ENCODE data around the gene DCTPP1.

GRCh38 chr16:30421010-30421409 lies 8.8 kb downstream of the DCTPP1 start:
- TF ChIP-seq, protein P1, sequence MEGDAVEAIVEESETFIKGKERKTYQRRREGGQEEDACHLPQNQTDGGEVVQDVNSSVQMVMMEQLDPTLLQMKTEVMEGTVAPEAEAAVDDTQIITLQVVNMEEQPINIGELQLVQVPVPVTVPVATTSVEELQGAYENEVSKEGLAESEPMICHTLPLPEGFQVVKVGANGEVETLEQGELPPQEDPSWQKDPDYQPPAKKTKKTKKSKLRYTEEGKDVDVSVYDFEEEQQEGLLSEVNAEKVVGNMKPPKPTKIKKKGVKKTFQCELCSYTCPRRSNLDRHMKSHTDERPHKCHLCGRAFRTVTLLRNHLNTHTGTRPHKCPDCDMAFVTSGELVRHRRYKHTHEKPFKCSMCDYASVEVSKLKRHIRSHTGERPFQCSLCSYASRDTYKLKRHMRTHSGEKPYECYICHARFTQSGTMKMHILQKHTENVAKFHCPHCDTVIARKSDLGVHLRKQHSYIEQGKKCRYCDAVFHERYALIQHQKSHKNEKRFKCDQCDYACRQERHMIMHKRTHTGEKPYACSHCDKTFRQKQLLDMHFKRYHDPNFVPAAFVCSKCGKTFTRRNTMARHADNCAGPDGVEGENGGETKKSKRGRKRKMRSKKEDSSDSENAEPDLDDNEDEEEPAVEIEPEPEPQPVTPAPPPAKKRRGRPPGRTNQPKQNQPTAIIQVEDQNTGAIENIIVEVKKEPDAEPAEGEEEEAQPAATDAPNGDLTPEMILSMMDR (IDR thresholded peaks at IDR 0.05) = no peak
- no peak for TF ChIP-seq POLR2A (IDR thresholded peaks at IDR 0.05)
- no peak for TF ChIP-seq POLR2AphosphoS5 (IDR thresholded peaks at IDR 0.05; ENCODE audit: insufficient read depth in 1 of 2, low read depth in 1 of 2)

All from vagina (tissue), 2 donors.